C4-2B (cell line): ENCODE data around the gene AIRE.

ENCODE experiments used
- CTCF ChIP-seq: fragments of 450-650 bp; conservative IDR thresholded peaks from 2 replicates; pipeline ENCODE4 v1.5.1; 2017; ENCODE audit warnings: mild to moderate bottlenecking
- ZFX ChIP-seq: fragments of 450-650 bp; IDR thresholded peaks from 2 replicates; pipeline ENCODE4 v1.6.1; 2017

GRCh38 chr21:44296103-44296519, 10.4 kb downstream of the AIRE start:
- no peak for TF ChIP-seq CTCF
- TF ChIP-seq ZFX: no peak
